Adipose tissue (tissue), 3 donors: ENCODE data around the gene SREBF1. TPM values are rescaled to one million over a fixed set of nuclear protein-coding genes. Genes with fewer than 3 reads are reported as not detected.

Source experiments
- H3K27ac ChIP-seq: one replicate; pipeline ENCODE4 v1.5.1; 2013; ENCODE audit warnings: low read depth, low read length
- WGBS, 3 donors: extraction: QIAGEN DNeasy Blood & Tissue Kit; methylation state at CpG; one replicate each; pipeline ENCODE4 v1.1.7; 2013; 5-methylcytosine and 5-hydroxymethylcytosine counted together
- polyA plus RNA-seq, 3 donors: library from polyadenylated mRNA; stranded (reverse); fragments of 200-250 nt; gene quantifications; one replicate each; pipeline ENCODE4 v1.2.3, GENCODE V29; 2013
- donor health status: healthy with polysubstance abuse.
- donor health status: Bipolar disorder and iron deficiency.
- donor health status: healthy.

The SREBF1 gene
- polyA plus RNA-seq, 3 donors: 81.5 to 282 (median 109) TPM

GRCh38 chr17:17845046-17845775 lies 8.4 kb upstream of the SREBF1 start:
- H3K27ac ChIP-seq: no peak overlapping the region
- 81 to 90% (median 90%) methylated on average over 13 of the region's 13 CpGs for WGBS, 3 donors

GRCh38 chr17:17844500-17844899 lies 7.7 kb upstream of the SREBF1 start:
- no peak overlapping the region for H3K27ac ChIP-seq
- 92 to 95% (median 94%) methylated on average over 6 of the region's 6 CpGs for WGBS, 3 donors

GRCh38 chr17:17844079-17844478 lies 7.3 kb upstream of the SREBF1 start:
- WGBS, 3 donors: 84 to 89% (median 85%) methylated on average over 6 to 7 of the region's 7 CpGs

GRCh38 chr17:17843096-17843495 lies 6.3 kb upstream of the SREBF1 start:
- whole genome bisulfite sequencing, 3 donors: 78 to 86% (median 78%) methylated on average over 4 of the region's 4 CpGs
- H3K27ac ChIP-seq: no peak overlapping the region

More at GRCh38 chr17:17844079-17844478, 7.3 kb upstream of the SREBF1 start:
- no peak overlapping the region for H3K27ac ChIP-seq

GRCh38 chr17:17842111-17842876 lies 5.5 kb upstream of the SREBF1 start:
- H3K27ac ChIP-seq: no peak overlapping the region
- 66 to 77% (median 70%) methylated on average over 8 to 9 of the region's 9 CpGs for WGBS, 3 donors

GRCh38 chr17:17841601-17842025 lies 4.8 kb upstream of the SREBF1 start:
- WGBS, 3 donors: 44 to 81% (median 75%) methylated on average over 1 of the region's 1 CpG
- no peak overlapping the region for H3K27ac ChIP-seq

- H3K27ac ChIP-seq: peak overlapping the region; percentile 44
- WGBS, 3 donors: 39 to 47% (median 42%) methylated on average over 7 of the region's 7 CpGs
These were observed 4.2 kb upstream of the SREBF1 start for GRCh38 chr17:17840751-17841591.

GRCh38 chr17:17839791-17840707 lies 3.3 kb upstream of the SREBF1 start:
- H3K27ac ChIP-seq: peak overlapping the region; percentile 44
- WGBS, 3 donors: 3% methylated on average over 57 to 71 of the region's 71 CpGs

GRCh38 chr17:17837966-17838962 lies 1.5 kb upstream of the SREBF1 start:
- WGBS, 3 donors: 40 to 69% (median 47%) methylated on average over 11 of the region's 11 CpGs
- no peak overlapping the region for H3K27ac ChIP-seq

GRCh38 chr17:17837380-17837821 lies 615 bp upstream of the SREBF1 start:
- 30 to 46% (median 36%) methylated on average over 3 of the region's 3 CpGs for WGBS, 3 donors
- peak overlapping the region; percentile 98 for H3K27ac ChIP-seq

GRCh38 chr17:17836250-17836817 lies 452 bp downstream of the SREBF1 start:
- peak overlapping the region; percentile 98 for H3K27ac ChIP-seq
- WGBS, 3 donors: 0 to 1% (median 0%) methylated on average over 58 to 69 of the region's 69 CpGs

GRCh38 chr17:17835415-17836249 lies 1.2 kb downstream of the SREBF1 start:
- H3K27ac ChIP-seq: peak overlapping the region; percentile 98
- 24 to 29% (median 29%) methylated on average over 25 of the region's 25 CpGs for whole genome bisulfite sequencing, 3 donors

GRCh38 chr17:17834974-17835373 lies 1.8 kb downstream of the SREBF1 start:
- WGBS, 3 donors: 67 to 77% (median 76%) methylated on average over 4 of the region's 4 CpGs
- H3K27ac ChIP-seq: no peak overlapping the region

GRCh38 chr17:17833658-17834357 lies 3.0 kb downstream of the SREBF1 start:
- WGBS, 3 donors: 71 to 81% (median 80%) methylated on average over 8 of the region's 8 CpGs
- no peak overlapping the region for H3K27ac ChIP-seq

GRCh38 chr17:17832032-17832363 lies 4.8 kb downstream of the SREBF1 start:
- H3K27ac ChIP-seq: no peak overlapping the region
- WGBS, 3 donors: 89 to 97% (median 95%) methylated on average over 2 of the region's 2 CpGs
